Right atrium auricular region (tissue), 2 donors: ENCODE measurements around the gene CDK8. TPM values are rescaled to one million over a fixed set of nuclear protein-coding genes. Genes with fewer than 3 reads are reported as not detected.
"Not testable (repeated sequence)": the region's sequence is repeated elsewhere in the genome, so short reads cannot be mapped to it uniquely, and the experiment has no call there.

Experiments used
- DNase-seq: peaks from one replicate; pipeline ENCODE4 v3.0.0-alpha.2; 2019; ENCODE audit warnings: low spot score
- H3K27ac ChIP-seq, 2 donors: fragments of 200-600 bp; sonication (generic); 1 replicate in 1 of 2; 2 replicates in 1 of 2; pipeline ENCODE4 v1.5.1; 2016 to 2019
- H3K27me3 ChIP-seq, 2 donors: fragments of 200-600 bp; sonication (generic); one replicate each; pipeline versions ENCODE4 v1.5.1 to v1.6.0; 2017 to 2019
- H3K36me3 ChIP-seq: fragments of 200-600 bp; sonication (generic); one replicate; pipeline ENCODE4 v1.5.1; 2016
- H3K4me1 ChIP-seq, 2 donors: fragments of 200-600 bp; sonication (generic); one replicate each; pipeline versions ENCODE4 v1.5.1 to v1.6.0; 2017 to 2019
- H3K4me3 ChIP-seq, 2 donors: fragments of 200-600 bp; sonication (generic); 1 replicate in 1 of 2; 2 replicates in 1 of 2; pipeline ENCODE4 v1.5.1; 2017 to 2019; ENCODE audit warnings: mild to moderate bottlenecking in 1 of 2, moderate library complexity in 1 of 2
- H3K9me3 ChIP-seq, 2 donors: fragments of 200-600 bp; sonication (generic); one replicate each; pipeline ENCODE4 v1.5.1; 2019
- total RNA-seq, 2 donors: library from RNA; depleted of rRNA; stranded (reverse); fragments of >200 nt; gene quantifications; one replicate each; pipeline ENCODE4 v1.1.0, GENCODE V29; 2016
- TF ChIP-seq, protein P1 (sequence below), 2 donors: fragments of 200-600 bp; sonication (generic); IDR thresholded peaks; one replicate each; pipeline ENCODE4 v1.5.1; 2019; ENCODE audit warnings: antibody characterized with exemption in 2 of 2

Gene CDK8
- total RNA-seq, 2 donors from 2014 or later = 8.6 to 10.4 TPM

DNA sequence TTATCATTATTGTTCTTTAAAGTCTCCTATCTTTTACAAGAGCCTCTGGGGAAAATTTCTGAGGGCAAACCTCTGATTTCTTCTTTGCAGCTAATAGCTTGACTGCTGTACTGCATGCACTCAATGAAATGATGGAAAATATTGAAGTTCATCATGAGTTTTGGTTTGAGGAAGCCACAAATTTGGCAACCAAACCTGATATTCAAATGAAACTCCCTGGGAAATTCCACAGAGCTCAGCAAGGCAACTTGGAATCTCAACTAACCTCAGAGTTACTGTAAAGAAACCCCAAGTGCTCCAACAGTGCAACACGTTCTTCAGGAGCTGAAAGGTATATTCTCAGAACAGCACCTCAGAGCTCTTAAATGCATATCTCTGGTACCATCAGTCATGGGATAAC, 17.6 kb upstream of the CDK8 start:
- no peaks in the 10 kb centered on the region for H3K36me3 ChIP-seq
- H3K4me1 ChIP-seq = no peaks in the 10 kb centered on the region
- no peaks in the 10 kb centered on the region for H3K27me3 ChIP-seq
- no peak overlapping the region for H3K27ac ChIP-seq
- DNase-seq = no peak
- TF ChIP-seq, protein P1, sequence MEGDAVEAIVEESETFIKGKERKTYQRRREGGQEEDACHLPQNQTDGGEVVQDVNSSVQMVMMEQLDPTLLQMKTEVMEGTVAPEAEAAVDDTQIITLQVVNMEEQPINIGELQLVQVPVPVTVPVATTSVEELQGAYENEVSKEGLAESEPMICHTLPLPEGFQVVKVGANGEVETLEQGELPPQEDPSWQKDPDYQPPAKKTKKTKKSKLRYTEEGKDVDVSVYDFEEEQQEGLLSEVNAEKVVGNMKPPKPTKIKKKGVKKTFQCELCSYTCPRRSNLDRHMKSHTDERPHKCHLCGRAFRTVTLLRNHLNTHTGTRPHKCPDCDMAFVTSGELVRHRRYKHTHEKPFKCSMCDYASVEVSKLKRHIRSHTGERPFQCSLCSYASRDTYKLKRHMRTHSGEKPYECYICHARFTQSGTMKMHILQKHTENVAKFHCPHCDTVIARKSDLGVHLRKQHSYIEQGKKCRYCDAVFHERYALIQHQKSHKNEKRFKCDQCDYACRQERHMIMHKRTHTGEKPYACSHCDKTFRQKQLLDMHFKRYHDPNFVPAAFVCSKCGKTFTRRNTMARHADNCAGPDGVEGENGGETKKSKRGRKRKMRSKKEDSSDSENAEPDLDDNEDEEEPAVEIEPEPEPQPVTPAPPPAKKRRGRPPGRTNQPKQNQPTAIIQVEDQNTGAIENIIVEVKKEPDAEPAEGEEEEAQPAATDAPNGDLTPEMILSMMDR (IDR thresholded peaks at IDR 0.05) = no peak
- H3K9me3 ChIP-seq = no peaks in the 10 kb centered on the region
- H3K4me3 ChIP-seq = no peak overlapping the region

DNA sequence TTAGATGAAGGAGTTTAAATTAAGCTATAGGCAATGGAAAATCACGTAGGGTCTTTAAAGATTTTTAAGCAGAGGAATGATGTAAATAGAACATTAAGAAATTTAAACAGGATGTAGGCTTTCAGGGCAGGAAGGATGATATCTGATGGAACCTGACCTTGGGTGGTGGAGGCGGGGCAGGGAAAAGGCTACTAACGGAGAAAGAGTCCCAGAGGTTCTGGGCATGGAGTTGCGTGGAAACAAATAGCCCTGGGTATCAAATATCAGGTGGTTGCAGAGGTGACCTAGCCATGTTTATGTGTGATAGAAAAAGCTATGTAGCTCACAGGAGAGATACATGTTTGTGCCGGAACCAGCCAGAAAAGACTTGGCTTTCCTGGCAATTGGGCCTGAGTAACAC, 7.8 kb upstream of the CDK8 start:
- Histone ChIP-seq H3K36me3 (no peaks in the 10 kb centered on the region), H3K27ac (no peak overlapping the region), H3K27me3 (no peaks in the 10 kb centered on the region), H3K9me3 (peaks cover 0 to 4% of the 10 kb centered on the region in 2 donors), H3K4me1 (no peaks in the 10 kb centered on the region), H3K4me3 (no peak overlapping the region)
- TF ChIP-seq, protein P1 (IDR thresholded peaks at IDR 0.05) = no peak
- DNase-seq = no peak

DNA sequence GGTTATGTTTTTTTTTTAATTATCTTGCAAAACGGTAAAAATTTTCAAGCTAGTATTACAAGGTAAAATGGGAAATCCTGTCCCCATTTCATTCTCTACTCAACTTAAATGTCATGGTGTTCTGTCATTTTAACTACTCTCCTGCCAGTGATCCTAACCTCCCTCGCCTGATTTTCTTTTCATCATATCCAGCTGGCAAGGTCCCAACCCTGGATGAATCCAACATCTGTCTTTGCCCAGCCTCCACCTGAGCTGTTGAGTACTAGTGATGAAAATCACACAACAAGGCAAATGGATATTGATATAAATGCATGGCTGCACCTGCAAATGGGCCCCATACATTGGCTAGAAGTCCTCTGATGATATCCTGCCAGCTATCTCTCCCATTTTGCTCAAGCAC, 6.9 kb upstream of the CDK8 start:
- Histone ChIP-seq H3K27ac (no peak overlapping the region), H3K4me3 (no peak overlapping the region), H3K9me3 (peaks cover 0 to 4% of the 10 kb centered on the region in 2 donors), H3K36me3 (no peaks in the 10 kb centered on the region), H3K27me3 (no peaks in the 10 kb centered on the region), H3K4me1 (no peaks in the 10 kb centered on the region)
- no peak for DNase-seq
- TF ChIP-seq, protein P1 (IDR thresholded peaks at IDR 0.05) = no peak

DNA sequence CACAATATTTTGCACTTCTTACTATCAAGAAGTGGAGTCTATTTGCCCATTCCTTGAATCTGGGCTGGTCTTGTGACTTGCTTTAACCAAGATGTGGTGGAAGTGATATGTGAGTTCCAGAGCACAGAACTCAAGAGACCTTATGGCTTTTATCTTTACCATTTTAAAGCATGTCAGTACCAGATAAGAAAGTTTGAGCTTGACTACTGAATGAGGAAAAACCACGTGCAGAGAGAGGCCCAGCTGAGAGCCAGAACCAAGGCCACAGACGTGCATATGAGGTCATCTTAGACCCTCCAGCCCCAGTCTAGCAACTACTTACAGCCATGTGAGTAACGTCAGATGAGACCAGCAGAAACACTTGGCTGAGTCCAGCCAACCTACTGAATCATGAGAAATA, 6.3 kb upstream of the CDK8 start:
- DNase-seq = no peak
- no peaks in the 10 kb centered on the region for H3K27me3 ChIP-seq
- H3K9me3 ChIP-seq = peaks cover 0 to 4% of the 10 kb centered on the region in 2 donors
- TF ChIP-seq, protein P1 (IDR thresholded peaks at IDR 0.05) = no peak
- no peaks in the 10 kb centered on the region for H3K36me3 ChIP-seq
- no peaks in the 10 kb centered on the region for H3K4me1 ChIP-seq
- H3K4me3 ChIP-seq = no peak overlapping the region
- no peak overlapping the region for H3K27ac ChIP-seq

DNA sequence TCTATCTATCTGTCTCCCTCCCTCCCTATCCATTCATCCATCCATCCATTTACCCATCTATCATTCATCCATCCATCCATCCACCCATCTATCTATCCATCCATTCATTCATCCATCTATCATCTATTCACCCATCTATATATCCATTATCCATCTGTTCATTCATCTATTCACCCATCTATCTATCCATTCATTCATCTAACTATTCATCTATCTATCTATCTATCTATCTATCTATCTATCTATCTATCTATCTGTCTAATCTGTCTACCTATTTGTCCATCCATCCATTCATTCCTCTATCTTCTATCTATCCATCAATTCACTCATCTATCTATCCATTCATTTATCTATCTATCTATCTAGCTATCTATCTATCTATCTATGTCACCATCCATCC, 4.4 kb upstream of the CDK8 start:
- Histone ChIP-seq H3K36me3 (no peaks in the 10 kb centered on the region), H3K4me3 (no peak overlapping the region), H3K27me3 (no peaks in the 10 kb centered on the region), H3K9me3 (no peaks in the 10 kb centered on the region), H3K4me1 (no peaks in the 10 kb centered on the region), H3K27ac (no peak overlapping the region)
- no peak for DNase-seq
- TF ChIP-seq, protein P1 (IDR thresholded peaks at IDR 0.05) = no peak

DNA sequence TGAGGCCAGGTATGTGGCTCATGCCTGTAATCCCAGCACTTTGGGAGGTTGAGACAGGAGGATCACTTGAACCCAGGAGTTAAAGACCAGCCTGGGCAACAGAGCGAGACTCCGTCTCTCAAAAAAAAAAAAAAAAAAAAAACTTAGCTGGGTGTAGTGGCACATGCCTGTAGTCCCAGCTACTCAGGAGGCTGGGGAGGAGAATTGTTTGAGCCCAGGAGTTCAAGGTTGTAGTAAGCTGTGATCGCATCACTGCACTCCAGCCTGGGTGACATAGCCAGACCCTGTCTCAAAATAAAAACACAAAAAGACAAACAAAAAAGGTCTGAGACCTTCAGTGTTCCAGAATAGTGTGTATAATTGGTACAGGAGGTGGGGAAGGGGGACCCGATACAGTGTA, 1.9 kb upstream of the CDK8 start:
- not testable (repeated sequence) for H3K36me3 ChIP-seq, H3K9me3 ChIP-seq, DNase-seq, H3K27me3 ChIP-seq, H3K4me3 ChIP-seq, H3K27ac ChIP-seq
- peaks cover 0 to 13% of the 10 kb centered on the region in 2 donors for H3K4me1 ChIP-seq
